Tibial artery (tissue), 4 donors: Measurements from ENCODE around the gene WWTR1.

ENCODE experiments used
- DNase-seq, 2 donors: peaks; one replicate each; pipeline ENCODE4 v3.0.0-alpha.2; 2019
- H3K27ac ChIP-seq, 2 donors: fragments of 200-600 bp; sonication (generic) in 1 of 2; 1 replicate in 1 of 2; 2 replicates in 1 of 2; pipeline ENCODE4 v1.5.1; 2018 to 2019; ENCODE audit warnings: mild to moderate bottlenecking in 1 of 2
- H3K27me3 ChIP-seq, 2 donors: fragments of 200-600 bp; sonication (generic) in 1 of 2; one replicate each; pipeline versions ENCODE4 v1.5.1 to v1.6.0; 2016 to 2019
- H3K36me3 ChIP-seq, 3 donors: fragments of 200-600 bp; sonication (generic) in 2 of 3; one replicate each; pipeline ENCODE4 v1.5.1; 2016 to 2019; ENCODE audit warnings: mild to moderate bottlenecking in 2 of 3
- H3K4me1 ChIP-seq, 4 donors: fragments of 200-600 bp; sonication (generic) in 2 of 4; 1 replicate in 3 of 4; 2 replicates in 1 of 4; pipeline ENCODE4 v1.5.1; 2016 to 2019
- H3K4me3 ChIP-seq, 2 donors: fragments of 200-600 bp; sonication (generic) in 1 of 2; 1 replicate in 1 of 2; 2 replicates in 1 of 2; pipeline ENCODE4 v1.5.1; 2018 to 2019; ENCODE audit warnings: mild to moderate bottlenecking in 2 of 2
- H3K9me3 ChIP-seq, 3 donors: fragments of 200-600 bp; sonication (generic) in 1 of 3; one replicate each; pipeline ENCODE4 v1.5.1; 2016 to 2019
- CTCF ChIP-seq, 2 experiments: fragments of 200-600 bp in 1 of 2; fragments of 450-650 bp in 1 of 2; IDR thresholded peaks; one replicate each; pipeline ENCODE4 v1.5.1; 2017 to 2019; ENCODE audit warnings: antibody characterized with exemption in 2 of 2, mild to moderate bottlenecking in 1 of 2, moderate library complexity in 1 of 2
- intact Hi-C: fragments of 100-400 bp; cut with DNase I; formaldehyde crosslinking; loops from one replicate; pipeline ENCODE4 v1.15.0; 2023; ENCODE audit warnings: low total_unique reads

The WWTR1 gene

GRCh38 chr3:149615731-149616221, 42.0 kb downstream of the WWTR1 start:
- H3K27ac ChIP-seq = peak overlapping the region; percentile 65 to 75

GRCh38 chr3:149613988-149614387, 43.8 kb downstream of the WWTR1 start:
- H3K27ac ChIP-seq = peak overlapping the region; percentile 23 to 43
- no peaks in the 10 kb centered on the region for H3K27me3 ChIP-seq
- no peaks in the 10 kb centered on the region for H3K36me3 ChIP-seq
- no peaks in the 10 kb centered on the region for H3K9me3 ChIP-seq
- H3K4me3 ChIP-seq = no peak overlapping the region
- intact Hi-C loops = no loop called here
- H3K4me1 ChIP-seq = peaks cover 0 to 95% (median 54%) of the 10 kb centered on the region in 4 donors
- no peak for TF ChIP-seq CTCF (IDR thresholded peaks at IDR 0.05)
- no peak for DNase-seq

More at GRCh38 chr3:149615731-149616221, 42.0 kb downstream of the WWTR1 start:
- no peaks in the 10 kb centered on the region for H3K27me3 ChIP-seq
- H3K36me3 ChIP-seq = no peaks in the 10 kb centered on the region
- peaks cover 0 to 95% (median 52%) of the 10 kb centered on the region in 4 donors for H3K4me1 ChIP-seq
- intact Hi-C loops = no loop called here
- no peak for TF ChIP-seq CTCF (IDR thresholded peaks at IDR 0.05)
- H3K9me3 ChIP-seq = no peaks in the 10 kb centered on the region
- no peak for DNase-seq
- H3K4me3 ChIP-seq = no peak overlapping the region

- Histone ChIP-seq H3K27ac (peak overlapping the region in 1 of 2 donors; percentile 43), H3K4me3 (no peak overlapping the region), H3K27me3 (no peaks in the 10 kb centered on the region), H3K36me3 (no peaks in the 10 kb centered on the region), H3K4me1 (peaks cover 0 to 89% (median 41%) of the 10 kb centered on the region in 4 donors), H3K9me3 (no peaks in the 10 kb centered on the region)
- intact Hi-C loops = no loop called here
- no peak for TF ChIP-seq CTCF (IDR thresholded peaks at IDR 0.05)
- DNase-seq = no peak
These were observed 45.4 kb downstream of the WWTR1 start for GRCh38 chr3:149612456-149612855.

- TF ChIP-seq CTCF (IDR thresholded peaks at IDR 0.05) = no peak
- Histone ChIP-seq H3K4me3 (no peak overlapping the region), H3K4me1 (peaks cover 0 to 87% (median 31%) of the 10 kb centered on the region in 4 donors), H3K9me3 (no peaks in the 10 kb centered on the region), H3K27me3 (no peaks in the 10 kb centered on the region), H3K27ac (no peak overlapping the region), H3K36me3 (no peaks in the 10 kb centered on the region)
- no peak for DNase-seq
- intact Hi-C loops = no loop called here
These were observed 46.7 kb downstream of the WWTR1 start for GRCh38 chr3:149611149-149611548.

GRCh38 chr3:149610351-149611105, 47.3 kb downstream of the WWTR1 start:
- no peaks in the 10 kb centered on the region for H3K9me3 ChIP-seq
- intact Hi-C loops = no loop called here
- no peak for TF ChIP-seq CTCF (IDR thresholded peaks at IDR 0.05)
- H3K27ac ChIP-seq = peak overlapping the region; percentile 28 to 40
- no peaks in the 10 kb centered on the region for H3K36me3 ChIP-seq
- no peaks in the 10 kb centered on the region for H3K27me3 ChIP-seq
- DNase-seq = peak; percentile 46 to 72
- H3K4me3 ChIP-seq = no peak overlapping the region
- peaks cover 0 to 87% (median 29%) of the 10 kb centered on the region in 4 donors for H3K4me1 ChIP-seq
